HEK293 (cell line): ENCODE results near the gene TANC1.
A peak's percentile ranks its signal among the peaks of the same experiment; 100 is the strongest.

ENCODE experiments used
- CTCF ChIA-PET: fragments of 350-600 bp; formaldehyde crosslinking; extraction: SDS; loops from one replicate; lab custom pipeline; 2021; ENCODE audit warnings: antibody characterized with exemption; lab: Yijun Ruan, JAX
- POLR2A ChIA-PET: fragments of 300-600 bp; formaldehyde crosslinking; extraction: SDS; loops from one replicate; lab custom pipeline; 2020; ENCODE audit warnings: antibody characterized with exemption, inconsistent platforms; lab: Yijun Ruan, JAX
- H3K27ac ChIP-seq: fragments of 200-500 bp; sonication (Bioruptor generic); 2 replicates; pipeline ENCODE4 v1.5.1; 2014; ENCODE audit warnings: low read depth, low read length, control low read depth, inconsistent platforms; ENCODE audit errors: extremely low read depth
- H3K36me3 ChIP-seq, 2 experiments: fragments of 200-500 bp in 1 of 2; sonication (Bioruptor generic) in 1 of 2; 1 replicate in 1 of 2; 2 replicates in 1 of 2; pipeline ENCODE4 v1.5.1; 2014 to 2017; ENCODE audit warnings: inconsistent platforms in 2 of 2, low read length in 2 of 2; ENCODE audit not compliant: control insufficient read depth in 2 of 2, insufficient read depth in 1 of 2
- H3K4me1 ChIP-seq: fragments of 200-500 bp; sonication (Bioruptor generic); 2 replicates; pipeline ENCODE4 v1.5.1; 2014; ENCODE audit warnings: mild to moderate bottlenecking, low read length, inconsistent platforms; ENCODE audit not compliant: control insufficient read depth, insufficient read depth
- H3K4me3 ChIP-seq: 2 replicates; pipeline ENCODE4 v1.5.1; 2011; ENCODE audit warnings: low read depth, mild to moderate bottlenecking, control low read depth, low read length, moderate library complexity
- H3K9me3 ChIP-seq: fragments of 200-500 bp; sonication (Bioruptor generic); 2 replicates; pipeline ENCODE4 v1.5.1; 2014; ENCODE audit warnings: low read depth, low read length, inconsistent platforms; ENCODE audit not compliant: control insufficient read depth, insufficient read depth
- SETDB1 ChIP-seq: IDR thresholded peaks from one replicate; pipeline ENCODE4 v1.6.1; 2017; ENCODE audit warnings: mild to moderate bottlenecking, low read length, moderate library complexity, mixed read lengths; ENCODE audit not compliant: insufficient read length
- SP3 ChIP-seq: fragments of 450-650 bp; formaldehyde crosslinking; IDR thresholded peaks from 2 replicates; pipeline ENCODE4 v1.5.1; 2016; ENCODE audit warnings: missing biosample characterization, missing genetic modification characterization
- TRIM28 ChIP-seq: IDR thresholded peaks from 2 replicates; pipeline ENCODE4 v1.6.1; 2011; ENCODE audit warnings: low read length, control low read depth, borderline replicate concordance
- ZFP37 ChIP-seq: fragments of 450-650 bp; formaldehyde crosslinking; IDR thresholded peaks from 2 replicates; pipeline ENCODE4 v1.5.1; 2016; ENCODE audit warnings: missing biosample characterization, missing genetic modification characterization
- ZNF214 ChIP-seq: fragments of 450-650 bp; formaldehyde crosslinking; IDR thresholded peaks from 2 replicates; pipeline ENCODE4 v1.5.1; 2017; ENCODE audit warnings: missing biosample characterization, mild to moderate bottlenecking, missing genetic modification characterization, borderline replicate concordance
- ZNF266 ChIP-seq: fragments of 450-650 bp; formaldehyde crosslinking; IDR thresholded peaks from 2 replicates; pipeline ENCODE4 v1.5.1; 2016; ENCODE audit warnings: missing biosample characterization, missing genetic modification characterization, low read depth
- ZNF292 ChIP-seq: fragments of 450-650 bp; formaldehyde crosslinking; IDR thresholded peaks from 2 replicates; pipeline ENCODE4 v1.5.1; 2016; ENCODE audit warnings: low read depth, missing biosample characterization, missing genetic modification characterization, borderline replicate concordance
- ZNF335 ChIP-seq: fragments of 450-650 bp; formaldehyde crosslinking; conservative IDR thresholded peaks from 2 replicates; pipeline ENCODE4 v1.5.1; 2016; ENCODE audit warnings: missing biosample characterization, missing genetic modification characterization
- ZNF394 ChIP-seq: fragments of 450-650 bp; formaldehyde crosslinking; IDR thresholded peaks from 2 replicates; pipeline ENCODE4 v1.5.1; 2016; ENCODE audit warnings: missing biosample characterization, missing genetic modification characterization, mild to moderate bottlenecking, moderate library complexity, borderline replicate concordance
- ZNF521 ChIP-seq: fragments of 450-650 bp; formaldehyde crosslinking; IDR thresholded peaks from 2 replicates; pipeline ENCODE4 v1.5.1; 2017; ENCODE audit warnings: missing biosample characterization, mild to moderate bottlenecking, missing genetic modification characterization
- ZNF549 ChIP-seq: fragments of 450-650 bp; IDR thresholded peaks from 2 replicates; pipeline ENCODE4 v1.5.1; 2018; ENCODE audit warnings: missing biosample characterization, missing genetic modification characterization, mild to moderate bottlenecking, inconsistent platforms, moderate library complexity
- ZNF555 ChIP-seq: fragments of 450-650 bp; formaldehyde crosslinking; conservative IDR thresholded peaks from 2 replicates; pipeline ENCODE4 v1.5.1; 2017; ENCODE audit warnings: missing biosample characterization, mild to moderate bottlenecking, missing genetic modification characterization, inconsistent platforms
- ZNF585B ChIP-seq: fragments of 450-650 bp; formaldehyde crosslinking; IDR thresholded peaks from 2 replicates; pipeline ENCODE4 v1.5.1; 2016; ENCODE audit warnings: missing biosample characterization, missing genetic modification characterization
- ZNF654 ChIP-seq: fragments of 450-650 bp; formaldehyde crosslinking; IDR thresholded peaks from 2 replicates; pipeline ENCODE4 v1.5.1; 2016; ENCODE audit warnings: low read depth, missing biosample characterization, missing genetic modification characterization
- ZNF658 ChIP-seq: fragments of 450-650 bp; formaldehyde crosslinking; IDR thresholded peaks from 2 replicates; pipeline ENCODE4; 2016; ENCODE audit warnings: missing biosample characterization, missing genetic modification characterization
- ZNF707 ChIP-seq: fragments of 450-650 bp; formaldehyde crosslinking; IDR thresholded peaks from 2 replicates; pipeline ENCODE4 v1.5.1; 2016; ENCODE audit warnings: missing biosample characterization, missing genetic modification characterization
- ZNF747 ChIP-seq: fragments of 450-650 bp; formaldehyde crosslinking; IDR thresholded peaks from 2 replicates; pipeline ENCODE4 v1.5.1; 2016; ENCODE audit warnings: missing biosample characterization, missing genetic modification characterization
- ZNF76 ChIP-seq: fragments of 450-650 bp; formaldehyde crosslinking; IDR thresholded peaks from 2 replicates; pipeline ENCODE4; 2016; ENCODE audit warnings: low read depth, missing biosample characterization, missing genetic modification characterization, borderline replicate concordance
- ZNF776 ChIP-seq: fragments of 450-650 bp; formaldehyde crosslinking; IDR thresholded peaks from 2 replicates; pipeline ENCODE4 v1.5.0; 2017; ENCODE audit warnings: missing biosample characterization, missing genetic modification characterization, borderline replicate concordance
- ZNF843 ChIP-seq: fragments of 450-650 bp; formaldehyde crosslinking; IDR thresholded peaks from 2 replicates; pipeline ENCODE4 v1.5.1; 2016; ENCODE audit warnings: missing biosample characterization, missing genetic modification characterization
- TF ChIP-seq, protein P1 (sequence below): fragments of 450-650 bp; formaldehyde crosslinking; IDR thresholded peaks from 2 replicates; pipeline ENCODE4 v1.5.1; 2017; ENCODE audit warnings: missing biosample characterization, missing genetic modification characterization
- TF ChIP-seq, protein P2 (sequence below): fragments of 450-650 bp; formaldehyde crosslinking; IDR thresholded peaks from 2 replicates; pipeline ENCODE4 v1.5.1; 2017; ENCODE audit warnings: missing biosample characterization, missing genetic modification characterization

The TANC1 gene

DNA sequence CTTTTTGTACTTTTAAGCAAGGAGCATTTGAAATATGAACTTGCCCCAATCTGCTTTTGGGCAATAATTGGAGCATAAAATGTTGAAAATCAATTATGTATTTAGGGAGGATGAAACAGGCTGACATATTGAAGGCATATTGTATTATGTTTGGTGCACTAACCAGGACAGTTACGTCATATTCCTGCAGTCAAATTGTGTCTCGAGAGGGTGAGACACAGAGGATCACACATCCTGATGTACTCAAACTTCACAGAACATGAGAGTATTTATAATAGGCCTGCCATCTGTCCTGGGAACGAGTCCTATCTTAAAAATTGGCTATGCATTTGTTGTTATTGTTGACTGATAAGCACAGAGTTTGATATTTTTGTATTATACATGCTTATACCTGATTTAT lies 44.7 kb downstream of the TANC1 start:
- Histone ChIP-seq H3K27ac (no peak overlapping the region), H3K36me3 (no peaks in the 10 kb centered on the region; a peak in 1 of 3 replicates), H3K4me1 (peaks cover 14% of the 10 kb centered on the region), H3K4me3 (no peak overlapping the region), H3K9me3 (no peaks in the 10 kb centered on the region)
- CTCF ChIA-PET, result interaction anchor here (0.8 kb wide), 1 partner anchor 28 kb away, joined by 4 read pairs; no protein-coding TSS in a partner anchor
- POLR2A ChIA-PET, result no interaction called here
- no peak for TF ChIP-seq ZNF658 (tag by site-specific recombination)
- no peak for TF ChIP-seq ZNF394 (tag by site-specific recombination)
- TF ChIP-seq ZNF266 (tag by site-specific recombination), result no peak
- no peak for TF ChIP-seq ZNF843 (tag by site-specific recombination)
- TF ChIP-seq ZNF335 (tag by site-specific recombination), result no peak
- TF ChIP-seq ZNF776 (tag by site-specific recombination), result no peak
- TF ChIP-seq ZNF654 (tag by site-specific recombination), result no peak
- TF ChIP-seq ZNF214 (tag by site-specific recombination), result no peak
- no peak for TF ChIP-seq ZFP37 (tag by site-specific recombination)
- no peak for TF ChIP-seq ZNF76 (tag by site-specific recombination)
- TF ChIP-seq, protein P1, sequence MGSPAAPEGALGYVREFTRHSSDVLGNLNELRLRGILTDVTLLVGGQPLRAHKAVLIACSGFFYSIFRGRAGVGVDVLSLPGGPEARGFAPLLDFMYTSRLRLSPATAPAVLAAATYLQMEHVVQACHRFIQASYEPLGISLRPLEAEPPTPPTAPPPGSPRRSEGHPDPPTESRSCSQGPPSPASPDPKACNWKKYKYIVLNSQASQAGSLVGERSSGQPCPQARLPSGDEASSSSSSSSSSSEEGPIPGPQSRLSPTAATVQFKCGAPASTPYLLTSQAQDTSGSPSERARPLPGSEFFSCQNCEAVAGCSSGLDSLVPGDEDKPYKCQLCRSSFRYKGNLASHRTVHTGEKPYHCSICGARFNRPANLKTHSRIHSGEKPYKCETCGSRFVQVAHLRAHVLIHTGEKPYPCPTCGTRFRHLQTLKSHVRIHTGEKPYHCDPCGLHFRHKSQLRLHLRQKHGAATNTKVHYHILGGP (tag by site-specific recombination), result no peak
- TF ChIP-seq ZNF292 (tag by site-specific recombination), result no peak
- TF ChIP-seq, protein P2, sequence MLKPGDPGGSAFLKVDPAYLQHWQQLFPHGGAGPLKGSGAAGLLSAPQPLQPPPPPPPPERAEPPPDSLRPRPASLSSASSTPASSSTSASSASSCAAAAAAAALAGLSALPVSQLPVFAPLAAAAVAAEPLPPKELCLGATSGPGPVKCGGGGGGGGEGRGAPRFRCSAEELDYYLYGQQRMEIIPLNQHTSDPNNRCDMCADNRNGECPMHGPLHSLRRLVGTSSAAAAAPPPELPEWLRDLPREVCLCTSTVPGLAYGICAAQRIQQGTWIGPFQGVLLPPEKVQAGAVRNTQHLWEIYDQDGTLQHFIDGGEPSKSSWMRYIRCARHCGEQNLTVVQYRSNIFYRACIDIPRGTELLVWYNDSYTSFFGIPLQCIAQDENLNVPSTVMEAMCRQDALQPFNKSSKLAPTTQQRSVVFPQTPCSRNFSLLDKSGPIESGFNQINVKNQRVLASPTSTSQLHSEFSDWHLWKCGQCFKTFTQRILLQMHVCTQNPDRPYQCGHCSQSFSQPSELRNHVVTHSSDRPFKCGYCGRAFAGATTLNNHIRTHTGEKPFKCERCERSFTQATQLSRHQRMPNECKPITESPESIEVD (tag by site-specific recombination), result no peak
- TF ChIP-seq ZNF555 (tag by site-specific recombination), result no peak
- no peak for TF ChIP-seq ZNF747

DNA sequence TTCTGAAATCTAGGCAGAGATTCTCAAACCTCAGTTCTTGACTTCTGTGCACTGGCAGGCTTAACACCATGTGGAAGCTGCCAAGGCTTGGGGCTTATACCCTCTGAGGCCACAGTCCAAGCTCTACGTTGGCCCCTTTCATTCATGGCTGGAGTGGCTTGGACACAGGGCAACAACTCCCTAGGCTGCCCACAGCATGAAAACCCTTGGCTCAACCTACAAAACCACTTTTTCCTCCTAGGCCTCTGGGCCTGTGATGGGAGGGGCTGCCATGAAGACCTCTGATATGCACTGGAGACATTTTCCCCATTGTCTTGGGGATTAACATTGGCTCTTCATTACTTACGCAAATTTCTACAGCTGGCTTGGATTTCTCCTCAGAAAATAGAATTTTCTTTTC lies 46.7 kb downstream of the TANC1 start:
- POLR2A ChIA-PET, result no interaction called here
- Histone ChIP-seq H3K4me3 (no peak overlapping the region), H3K9me3 (no peaks in the 10 kb centered on the region), H3K27ac (no peak overlapping the region), H3K4me1 (peaks cover 9% of the 10 kb centered on the region), H3K36me3 (no peaks in the 10 kb centered on the region)
- TF ChIP-seq SETDB1 (peak; percentile 12), ZNF335 (tag by site-specific recombination) (no peak), ZNF585B (tag by site-specific recombination) (peak; percentile 88), ZNF549 (tag by site-specific recombination) (peak; percentile 93), TRIM28 (peak; percentile 16; the same call in 1 of the 2 replicates), SP3 (tag by site-specific recombination) (no peak)
- CTCF ChIA-PET, result no interaction called here

GRCh38 chr2:159015823-159016222 lies 47.4 kb downstream of the TANC1 start:
- TF ChIP-seq SETDB1, result peak; percentile 32
- TF ChIP-seq ZNF707 (tag by site-specific recombination), result peak; percentile 93
- no peak for TF ChIP-seq ZNF521
- H3K27ac ChIP-seq, result no peak overlapping the region
- H3K4me1 ChIP-seq, result peaks cover 2% of the 10 kb centered on the region; the same call in 1 of the 2 replicates
- no peaks in the 10 kb centered on the region for H3K9me3 ChIP-seq
- ChIA-PET POLR2A (no interaction called here), CTCF (no interaction called here)
- H3K36me3 ChIP-seq, result no peaks in the 10 kb centered on the region
- H3K4me3 ChIP-seq, result no peak overlapping the region
